HG03571 (cell line): ENCODE data around the gene WNT8B.

Experiments used
- ATAC-seq: cut with Tn5 transposase; IDR thresholded peaks from one replicate; pipeline ENCODE4 v1.9.1; 2021; ENCODE audit not compliant: unreplicated experiment

Gene WNT8B

DNA sequence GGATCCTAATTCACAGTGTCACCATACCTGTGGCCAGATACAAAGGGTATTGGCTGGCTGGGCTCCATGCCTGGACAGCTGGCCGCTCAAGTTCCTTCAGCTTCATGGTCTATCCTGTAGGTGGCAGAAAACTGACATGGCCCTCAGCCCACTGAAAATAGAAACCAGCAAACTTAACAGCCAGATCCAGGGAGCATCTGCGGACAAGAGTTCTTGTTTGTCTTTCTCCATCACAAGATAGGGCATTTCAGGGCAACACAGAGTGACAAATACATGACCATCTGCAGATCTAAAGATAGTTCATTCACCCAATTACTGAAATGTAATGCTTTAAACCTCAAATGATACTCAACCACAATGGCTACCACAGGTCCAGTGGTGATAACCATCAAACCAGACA is 54.0 kb downstream of the WNT8B start:
- ATAC-seq: no peak

DNA sequence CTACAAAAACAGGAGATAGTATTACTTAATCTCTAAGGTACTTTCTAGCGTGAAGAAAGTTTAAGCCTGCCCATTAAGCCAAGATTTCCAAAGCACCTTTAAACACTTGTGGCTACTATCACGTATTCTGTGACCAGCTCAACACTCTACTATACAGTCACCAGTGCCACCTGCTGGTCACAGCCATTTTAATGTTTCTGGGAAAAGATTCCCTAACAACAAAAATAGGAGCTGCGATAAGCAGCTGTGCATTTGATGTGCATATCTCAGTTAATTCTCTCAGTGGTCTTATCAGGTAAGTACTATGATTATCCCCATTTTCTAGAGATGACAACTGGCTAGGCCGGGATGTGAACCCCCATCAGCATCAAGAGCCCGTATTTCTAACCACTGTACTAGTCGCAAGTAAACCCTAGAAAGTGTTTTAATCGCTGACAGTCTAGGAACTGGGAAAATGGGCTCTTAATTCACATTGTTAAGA is 56.0 kb downstream of the WNT8B start:
- no peak for ATAC-seq

DNA sequence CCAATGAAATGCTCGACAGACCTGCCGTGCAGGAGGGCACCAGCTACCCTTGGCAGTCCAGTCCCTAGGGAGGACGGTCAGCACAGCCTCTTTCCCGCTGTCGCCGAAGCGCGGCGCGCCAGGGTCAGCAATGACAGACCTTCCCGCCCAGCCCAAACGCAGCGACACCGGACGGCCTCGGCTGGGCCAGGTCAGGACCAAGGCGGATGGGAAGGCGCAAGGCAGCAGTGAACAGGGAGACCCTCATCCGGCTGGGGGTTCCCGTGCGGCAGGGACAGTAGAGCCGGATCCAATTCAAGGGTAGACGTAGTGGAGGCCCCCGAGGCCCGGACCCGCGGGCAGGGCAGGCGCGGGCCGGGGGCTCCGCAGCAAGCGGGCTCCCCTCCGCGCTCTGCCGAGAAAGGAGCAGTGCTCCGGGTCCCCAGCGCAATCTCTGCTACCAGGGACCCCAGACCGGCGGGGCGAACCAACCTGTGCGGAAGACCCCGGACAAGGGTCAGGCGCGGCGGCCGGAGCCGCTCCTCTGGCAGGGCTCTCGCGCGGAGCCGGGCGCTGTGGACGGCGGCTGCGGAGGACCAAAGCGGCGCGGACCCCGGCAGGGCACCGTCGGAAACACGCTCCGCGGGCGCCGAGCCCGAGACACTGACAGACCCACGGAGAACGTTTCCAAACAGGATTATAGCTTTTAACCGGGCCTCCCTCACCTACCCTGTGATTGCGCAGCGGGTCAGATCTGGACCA is 56.7 kb downstream of the WNT8B start, which contains the start of gene SEC31B:
Gene SEC31B, minus strand, starts transcription at position 551 of the 741 bp plus-strand sequence. CDS start 2,909 bp downstream, outside the sequence.
- no peak for ATAC-seq

DNA sequence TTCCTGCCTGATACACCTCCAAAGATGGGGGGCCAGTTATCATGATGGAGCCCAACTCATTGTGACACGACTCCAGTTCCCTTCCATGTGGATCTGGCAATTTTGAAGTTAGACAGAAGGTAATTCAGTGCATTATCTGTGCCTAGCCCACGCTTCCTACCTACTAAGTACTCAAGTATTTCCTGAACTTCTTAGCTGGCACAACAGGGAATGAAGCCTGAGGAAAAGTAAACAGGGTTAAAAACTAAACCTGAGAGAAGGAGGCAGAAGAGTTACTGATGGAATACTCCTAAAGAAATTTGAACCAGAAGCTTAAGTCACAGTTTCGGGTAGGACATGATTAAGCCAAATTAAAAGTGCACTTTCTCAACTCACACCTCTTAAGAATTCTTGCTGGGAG is 58.0 kb downstream of the WNT8B start:
- ATAC-seq: no peak

DNA sequence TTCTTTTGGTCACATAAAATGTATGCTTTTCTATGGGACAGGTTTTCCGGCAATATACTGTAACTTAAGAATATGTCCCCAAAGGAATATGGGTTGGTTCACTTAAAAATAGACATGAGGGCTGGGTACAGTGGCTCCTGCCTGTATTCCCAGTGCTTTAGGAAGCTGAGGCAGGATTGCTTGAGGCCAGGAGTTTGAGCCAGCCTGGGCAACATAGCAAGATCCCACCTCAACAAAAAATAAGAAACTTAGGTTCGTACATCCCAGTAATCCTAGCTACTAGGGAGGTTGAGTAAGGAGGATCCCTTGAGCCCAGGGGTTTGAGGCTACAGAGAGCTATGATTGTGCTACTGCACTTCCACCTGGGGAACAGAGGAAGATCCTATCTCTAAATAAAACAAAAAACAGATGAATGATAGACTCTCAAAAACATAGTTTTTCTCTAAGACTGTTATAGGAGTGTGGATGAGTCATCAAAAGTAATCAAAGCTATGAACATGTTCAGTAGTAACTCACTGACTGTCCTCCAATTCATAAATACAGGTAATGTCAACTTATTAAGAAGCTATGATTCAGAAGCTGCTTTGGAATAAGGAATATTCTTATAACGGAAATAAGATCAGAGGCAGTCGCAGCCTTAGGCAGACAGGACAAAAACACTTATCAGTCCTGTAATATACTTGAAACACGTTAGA is 59.4 kb downstream of the WNT8B start:
- ATAC-seq: no peak

DNA sequence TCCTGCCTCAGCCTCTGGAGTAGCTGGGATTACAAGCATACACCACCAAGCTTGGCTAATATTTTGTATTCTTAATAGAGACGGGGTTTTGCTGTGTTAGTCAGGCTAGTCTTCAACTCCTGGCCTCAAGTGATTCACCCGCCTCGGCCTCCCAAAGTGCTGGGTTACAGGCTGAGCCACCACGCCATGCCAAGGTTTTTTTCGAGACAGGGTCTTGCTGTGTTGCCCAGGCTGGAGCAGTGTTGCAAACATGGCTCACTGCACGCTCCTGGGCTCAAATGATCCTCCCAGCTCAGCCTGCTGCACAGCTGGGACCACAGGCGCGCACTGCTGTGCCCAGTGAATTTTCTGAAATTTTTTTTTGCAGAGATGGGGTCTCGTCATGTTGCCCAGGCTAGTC is 60.1 kb downstream of the WNT8B start:
- ATAC-seq: no peak

DNA sequence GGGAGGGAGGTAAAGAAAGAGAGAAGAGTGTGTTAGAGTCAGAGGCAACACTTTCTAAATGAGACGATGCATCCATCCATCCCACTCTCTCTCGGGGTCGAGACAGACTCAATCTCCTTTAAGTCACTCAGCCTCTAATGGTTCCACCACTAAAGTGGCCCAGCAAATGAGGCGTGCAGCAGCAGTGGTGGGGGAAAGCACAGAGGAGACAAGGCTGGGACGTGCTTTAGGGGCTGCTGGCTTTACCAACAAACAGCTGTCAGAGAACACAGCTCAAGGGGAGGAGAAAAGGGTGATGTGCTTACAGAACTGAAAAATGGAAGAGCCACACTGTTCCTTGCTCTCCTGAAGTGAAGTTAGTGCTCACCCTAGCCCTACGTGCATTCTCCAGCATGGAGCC is 61.4 kb downstream of the WNT8B start:
- no peak for ATAC-seq

DNA sequence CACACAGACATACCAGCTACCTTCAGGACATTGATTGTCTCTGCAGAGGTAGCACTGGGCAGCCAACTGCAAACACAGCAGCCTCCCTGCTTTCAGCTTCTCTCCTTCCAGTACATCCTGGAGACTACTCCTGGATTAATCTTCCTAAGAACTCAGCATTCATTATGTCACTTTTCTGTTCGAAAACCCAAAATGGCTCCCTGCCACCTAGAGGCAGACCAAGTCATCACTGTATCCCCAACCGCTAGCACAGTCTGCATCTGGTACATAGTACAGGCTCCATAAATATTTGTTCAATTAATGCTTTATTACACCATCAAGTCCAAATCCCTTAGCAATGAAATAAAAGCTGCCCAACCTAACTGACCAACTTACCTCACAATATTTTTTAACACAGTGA is 61.8 kb downstream of the WNT8B start:
- ATAC-seq: no peak

DNA sequence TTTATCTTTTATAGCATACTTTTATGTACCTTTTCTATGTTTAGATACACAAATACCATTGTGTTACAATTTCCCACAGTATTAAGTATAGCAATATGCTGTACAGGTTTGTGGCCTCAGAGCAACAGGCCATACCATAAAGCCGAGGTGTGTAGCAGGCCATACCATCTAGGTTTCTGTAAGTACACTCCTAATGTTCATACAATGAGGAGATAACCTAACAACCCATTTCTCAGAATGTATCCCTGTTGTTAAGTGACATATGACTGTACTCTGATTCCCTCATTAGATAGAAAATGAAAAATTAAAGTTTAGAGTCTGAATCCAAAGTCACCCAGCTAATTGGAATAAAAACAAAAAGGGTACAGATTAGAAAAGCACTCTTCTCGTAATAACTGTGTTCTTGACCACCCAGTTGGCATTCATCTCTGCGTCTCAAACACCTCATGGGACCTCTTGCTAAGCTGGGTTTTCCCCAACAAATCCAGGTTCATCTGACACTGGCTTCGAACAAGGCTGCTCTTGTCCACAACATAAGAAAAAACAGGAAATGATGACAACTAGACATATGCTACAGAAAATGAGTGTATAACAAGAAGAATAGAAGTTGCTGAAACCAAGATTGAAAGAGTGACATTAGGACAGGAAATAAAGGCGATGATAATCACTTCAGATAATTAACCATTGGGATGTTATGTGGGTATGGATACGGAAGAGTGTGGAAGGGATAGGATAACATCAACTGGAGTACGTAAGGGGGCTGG is 65.5 kb downstream of the WNT8B start:
- ATAC-seq: no peak

DNA sequence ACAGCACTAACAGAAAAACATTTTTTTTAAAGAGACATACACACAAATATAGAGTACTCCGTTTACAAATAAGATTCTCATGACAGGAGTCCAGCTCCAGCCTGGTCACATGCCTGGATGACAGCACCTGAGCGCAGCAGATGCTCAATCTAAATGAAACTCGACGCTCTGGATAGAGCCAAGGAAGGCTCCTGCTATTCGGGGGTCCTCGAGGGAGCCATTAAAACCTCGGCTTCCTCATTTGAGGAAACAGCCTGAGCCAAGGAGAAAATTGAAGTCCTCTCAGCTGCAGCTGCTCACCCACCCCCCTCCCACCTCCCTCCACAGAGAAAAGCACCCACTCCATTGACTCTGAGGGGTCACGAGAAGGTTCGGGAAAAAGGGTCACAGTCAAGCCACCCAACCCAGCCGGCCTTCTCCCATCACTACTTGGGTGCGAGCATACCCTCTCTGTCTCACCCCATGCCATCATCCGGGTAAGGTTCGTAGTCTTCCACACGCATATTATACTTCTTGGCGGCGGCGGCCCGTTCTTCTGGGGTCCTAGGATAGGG is 66.2 kb downstream of the WNT8B start:
- ATAC-seq: no peak

DNA sequence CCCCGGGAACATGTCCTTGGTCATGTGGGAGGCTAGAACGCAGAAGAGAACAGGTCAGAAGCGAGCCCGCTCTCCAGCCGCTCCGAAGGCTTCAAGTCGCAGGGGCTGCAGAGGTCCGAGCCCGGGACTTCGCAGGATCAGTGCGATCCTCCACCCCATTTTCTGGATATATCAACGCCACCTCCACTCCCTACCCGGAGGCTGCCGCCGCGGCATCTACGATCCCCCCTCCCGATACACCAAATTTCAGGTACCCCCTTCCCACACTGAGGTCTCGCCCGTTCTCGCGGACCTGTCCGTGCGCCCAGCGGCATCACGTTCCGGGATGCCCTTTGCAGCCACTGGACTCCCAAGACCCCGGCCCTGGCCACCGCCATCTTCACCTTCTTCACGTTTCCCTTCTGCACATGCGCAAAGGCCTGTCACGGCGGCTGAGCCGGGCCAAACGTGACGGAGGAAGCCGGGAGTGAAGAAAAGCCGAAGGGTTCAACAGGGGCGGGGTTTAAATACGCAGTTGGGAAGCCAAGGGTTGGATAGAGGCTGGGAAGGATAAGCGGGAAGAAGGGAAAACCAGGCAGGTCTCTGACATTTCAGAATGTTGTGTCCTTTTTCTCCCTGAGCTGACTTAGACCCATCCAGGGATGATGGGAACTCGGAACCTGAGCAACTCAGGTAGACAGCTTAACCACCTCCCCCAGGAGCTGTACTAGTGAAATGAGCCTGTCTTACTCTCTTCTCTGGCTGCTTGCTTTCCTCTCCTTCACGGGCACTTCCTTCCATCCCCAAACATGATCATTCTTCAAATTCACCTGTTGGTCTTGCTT is 66.9 kb downstream of the WNT8B start, which contains the start of gene NDUFB8:
Gene NDUFB8, minus strand, starts transcription at position 397 of the 824 bp plus-strand sequence. Its CDS starts 20 bp downstream, at position 377.
- no peak for ATAC-seq

DNA sequence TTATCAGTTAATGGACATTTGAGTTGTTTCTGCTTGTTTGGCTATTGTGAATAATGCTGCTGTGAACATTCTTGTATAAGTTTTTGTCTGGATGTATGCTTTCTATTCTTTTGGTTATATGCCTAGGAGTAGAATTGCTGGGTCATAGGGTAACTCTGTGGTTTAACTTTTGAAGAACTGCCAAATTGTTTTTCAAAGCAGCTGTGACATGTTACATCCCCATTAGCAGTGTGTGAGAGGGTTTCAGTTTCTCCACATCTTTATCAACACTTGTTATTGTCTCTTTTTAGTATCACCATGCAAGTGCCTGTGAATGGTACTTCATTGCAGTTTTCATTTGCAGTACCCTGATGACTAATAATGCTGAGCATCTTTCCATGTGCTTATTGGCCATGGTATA is 69.0 kb downstream of the WNT8B start:
- no peak for ATAC-seq
